Peyer's patch (tissue), 4 donors: Measurements from ENCODE around the gene LCMT2.

Source experiments
- POLR2A ChIP-seq, 2 donors: fragments of 450-650 bp; IDR thresholded peaks; one replicate each; pipeline ENCODE4 v1.5.1; 2017; ENCODE audit warnings: antibody characterized with exemption in 2 of 2, mild to moderate bottlenecking in 2 of 2, moderate library complexity in 2 of 2
- TF ChIP-seq, protein P1 (sequence below), 6 experiments: fragments of 450-650 bp in 4 of 6; fragments of 200-600 bp in 2 of 6; sonication (generic) in 1 of 6; IDR thresholded peaks; one replicate each; pipeline ENCODE4 v1.5.1; 2017 to 2019; ENCODE audit warnings: antibody characterized with exemption in 6 of 6, mild to moderate bottlenecking in 3 of 6, moderate library complexity in 1 of 6

DNA sequence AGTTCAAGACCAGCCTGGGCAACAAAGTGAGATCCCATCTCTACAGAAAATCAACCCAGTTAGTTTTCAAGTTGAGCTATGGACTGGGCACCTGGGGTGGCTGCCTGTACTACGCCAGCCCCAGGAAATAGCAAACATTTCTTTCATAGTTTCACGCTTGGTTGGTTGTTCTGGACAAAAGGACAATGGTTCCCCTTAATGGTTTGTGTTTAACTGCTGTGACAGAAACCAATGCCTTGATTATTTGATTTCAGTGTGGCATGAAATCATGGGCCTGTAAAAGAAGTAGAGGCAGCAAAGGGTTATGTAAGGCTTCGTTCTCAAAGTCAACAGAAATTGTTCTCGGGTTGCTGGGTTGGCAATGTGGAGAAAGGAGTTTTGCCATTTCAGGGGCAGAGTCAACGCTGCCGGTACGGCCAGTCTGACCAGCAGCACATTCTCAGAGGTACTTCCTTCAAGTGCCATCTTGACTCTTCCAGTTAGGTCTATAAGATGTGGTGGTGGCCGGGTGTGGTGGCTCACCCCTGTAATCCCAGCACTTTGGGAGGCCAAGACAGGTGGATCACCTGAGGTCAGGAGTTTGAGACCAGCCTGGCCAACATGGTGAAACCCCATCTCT, 12.7 kb downstream of the LCMT2 start:
- TF ChIP-seq, protein P1, sequence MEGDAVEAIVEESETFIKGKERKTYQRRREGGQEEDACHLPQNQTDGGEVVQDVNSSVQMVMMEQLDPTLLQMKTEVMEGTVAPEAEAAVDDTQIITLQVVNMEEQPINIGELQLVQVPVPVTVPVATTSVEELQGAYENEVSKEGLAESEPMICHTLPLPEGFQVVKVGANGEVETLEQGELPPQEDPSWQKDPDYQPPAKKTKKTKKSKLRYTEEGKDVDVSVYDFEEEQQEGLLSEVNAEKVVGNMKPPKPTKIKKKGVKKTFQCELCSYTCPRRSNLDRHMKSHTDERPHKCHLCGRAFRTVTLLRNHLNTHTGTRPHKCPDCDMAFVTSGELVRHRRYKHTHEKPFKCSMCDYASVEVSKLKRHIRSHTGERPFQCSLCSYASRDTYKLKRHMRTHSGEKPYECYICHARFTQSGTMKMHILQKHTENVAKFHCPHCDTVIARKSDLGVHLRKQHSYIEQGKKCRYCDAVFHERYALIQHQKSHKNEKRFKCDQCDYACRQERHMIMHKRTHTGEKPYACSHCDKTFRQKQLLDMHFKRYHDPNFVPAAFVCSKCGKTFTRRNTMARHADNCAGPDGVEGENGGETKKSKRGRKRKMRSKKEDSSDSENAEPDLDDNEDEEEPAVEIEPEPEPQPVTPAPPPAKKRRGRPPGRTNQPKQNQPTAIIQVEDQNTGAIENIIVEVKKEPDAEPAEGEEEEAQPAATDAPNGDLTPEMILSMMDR (IDR thresholded peaks at IDR 0.05), result no peak
- no peak for TF ChIP-seq POLR2A (IDR thresholded peaks at IDR 0.05)
